Natural killer cell (primary cell): Measurements from ENCODE around the gene XAB2. TPM values are rescaled to one million over a fixed set of nuclear protein-coding genes. Genes with fewer than 3 reads are reported as not detected.

Experiments used
- ATAC-seq, 3 donors: fragments of 150-1000 bp in 2 of 3; fragments of 200-7000 bp in 1 of 3; cut with Tn5 transposase; 1 replicate in 1 of 3; 2 replicates in 2 of 3; pipeline ENCODE4 v1.10.0; 2021; ENCODE audit warnings: mild to moderate bottlenecking in 2 of 3, moderate library complexity in 2 of 3
- DNase-seq, 2 donors: peaks; one replicate each; pipeline versions ENCODE4 v3.0.0 to v3.0.0-alpha.2; 2013 to 2021; ENCODE audit warnings: mixed read lengths in 1 of 2
- H3K27ac ChIP-seq: one replicate; pipeline ENCODE4 v1.5.1; 2013; ENCODE audit warnings: mild to moderate bottlenecking, low read length
- H3K27me3 ChIP-seq: one replicate; pipeline ENCODE4 v1.6.1; 2013; ENCODE audit warnings: low read length; ENCODE audit not compliant: control insufficient read depth, insufficient read depth
- H3K36me3 ChIP-seq: one replicate; pipeline ENCODE4 v1.6.1; 2013; ENCODE audit warnings: low read length; ENCODE audit not compliant: control insufficient read depth, insufficient read depth
- H3K4me1 ChIP-seq: one replicate; pipeline ENCODE4 v1.6.1; 2013; ENCODE audit warnings: low read length; ENCODE audit not compliant: control insufficient read depth, insufficient read depth
- H3K4me3 ChIP-seq: one replicate; pipeline ENCODE4 v1.5.1; 2013; ENCODE audit warnings: low read length
- H3K9me3 ChIP-seq: one replicate; pipeline ENCODE4 v1.6.1; 2013; ENCODE audit warnings: low read length; ENCODE audit not compliant: control insufficient read depth, insufficient read depth
- H3K27ac Mint-ChIP-seq, 2 donors: one replicate each; pipeline ENCODE4 v1.8.0; 2022; ENCODE audit warnings: mild to moderate bottlenecking in 2 of 2, mixed read lengths in 2 of 2, moderate library complexity in 1 of 2
- H3K27me3 Mint-ChIP-seq, 2 donors: one replicate each; pipeline ENCODE4 v1.8.0; 2022; ENCODE audit warnings: low read depth in 2 of 2, mixed read lengths in 2 of 2
- H3K36me3 Mint-ChIP-seq: one replicate; pipeline ENCODE4 v1.8.0; 2022; ENCODE audit warnings: mixed read lengths
- H3K4me1 Mint-ChIP-seq, 2 donors: one replicate each; pipeline ENCODE4 v1.8.0; 2022; ENCODE audit warnings: mixed read lengths in 2 of 2
- H3K4me3 Mint-ChIP-seq: one replicate; pipeline ENCODE4 v1.8.0; 2022; ENCODE audit warnings: mild to moderate bottlenecking, moderate library complexity, mixed read lengths
- H3K9me3 Mint-ChIP-seq, 2 donors: one replicate each; pipeline ENCODE4 v1.8.0; 2022; ENCODE audit warnings: mixed read lengths in 2 of 2
- WGBS: methylation state at CpG from one replicate; pipeline ENCODE4 v1.1.7; 2013; ENCODE audit warnings: missing lambda C conversion rate; ENCODE audit not compliant: insufficient coverage; 5-methylcytosine and 5-hydroxymethylcytosine counted together
- intact Hi-C: fragments of 100-400 bp; cut with micrococcal nuclease; formaldehyde crosslinking; loops from one replicate; pipeline ENCODE4 v1.14.2; 2022
- total RNA-seq, 4 donors: library from RNA; stranded (reverse); fragments of 120-200 nt in 1 of 4; gene quantifications; one replicate each; pipeline versions ENCODE4 v1.2.3 to v1.2.4, GENCODE V29; 2013 to 2022
- TF ChIP-seq, protein P1 (sequence below): fragments of 200-600 bp; IDR thresholded peaks from one replicate; pipeline ENCODE4 v1.8.0; 2022; ENCODE audit warnings: antibody characterized with exemption

XAB2 gene
- total RNA-seq, 3 donors from 2014 or later (not counting 1 experiment from before 2014, with no cell fraction given), result 60.2 to 70.8 (median 67.7) TPM

- Mint-ChIP-seq H3K27me3 (peaks cover 18 to 23% of the 10 kb centered on the region in 2 donors), H3K9me3 (no peaks in the 10 kb centered on the region), H3K4me3 (no peak overlapping the region), H3K4me1 (peaks cover under 1 to 29% of the 10 kb centered on the region in 2 donors), H3K36me3 (no peaks in the 10 kb centered on the region), H3K27ac (no peak overlapping the region)
- DNase-seq, result peak in 1 of 2 donors; percentile 13
- H3K4me1 ChIP-seq, result peaks cover 40% of the 10 kb centered on the region
- no peak overlapping the region for H3K4me3 ChIP-seq
- H3K36me3 ChIP-seq, result no peaks in the 10 kb centered on the region
- intact Hi-C loops, result loop anchor here (10.0 kb wide), 1 partner anchor 322 kb away; no protein-coding TSS in a partner anchor
- peaks cover 2% of the 10 kb centered on the region for H3K9me3 ChIP-seq
- TF ChIP-seq, protein P1, sequence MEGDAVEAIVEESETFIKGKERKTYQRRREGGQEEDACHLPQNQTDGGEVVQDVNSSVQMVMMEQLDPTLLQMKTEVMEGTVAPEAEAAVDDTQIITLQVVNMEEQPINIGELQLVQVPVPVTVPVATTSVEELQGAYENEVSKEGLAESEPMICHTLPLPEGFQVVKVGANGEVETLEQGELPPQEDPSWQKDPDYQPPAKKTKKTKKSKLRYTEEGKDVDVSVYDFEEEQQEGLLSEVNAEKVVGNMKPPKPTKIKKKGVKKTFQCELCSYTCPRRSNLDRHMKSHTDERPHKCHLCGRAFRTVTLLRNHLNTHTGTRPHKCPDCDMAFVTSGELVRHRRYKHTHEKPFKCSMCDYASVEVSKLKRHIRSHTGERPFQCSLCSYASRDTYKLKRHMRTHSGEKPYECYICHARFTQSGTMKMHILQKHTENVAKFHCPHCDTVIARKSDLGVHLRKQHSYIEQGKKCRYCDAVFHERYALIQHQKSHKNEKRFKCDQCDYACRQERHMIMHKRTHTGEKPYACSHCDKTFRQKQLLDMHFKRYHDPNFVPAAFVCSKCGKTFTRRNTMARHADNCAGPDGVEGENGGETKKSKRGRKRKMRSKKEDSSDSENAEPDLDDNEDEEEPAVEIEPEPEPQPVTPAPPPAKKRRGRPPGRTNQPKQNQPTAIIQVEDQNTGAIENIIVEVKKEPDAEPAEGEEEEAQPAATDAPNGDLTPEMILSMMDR, result no peak
- 2% methylated on average over 7 of the region's 7 CpGs for WGBS
- ATAC-seq, result no peak
- no peak overlapping the region for H3K27ac ChIP-seq
- H3K27me3 ChIP-seq, result no peaks in the 10 kb centered on the region
These were observed 47.0 kb upstream of the XAB2 start for GRCh38 chr19:7676376-7676775.

- peak; percentile 37 to 66 (median 52) for ATAC-seq
- Histone ChIP-seq H3K9me3 (peaks cover 2% of the 10 kb centered on the region), H3K36me3 (no peaks in the 10 kb centered on the region), H3K27ac (no peak overlapping the region), H3K4me3 (no peak overlapping the region), H3K27me3 (peaks cover 3% of the 10 kb centered on the region), H3K4me1 (peaks cover 35% of the 10 kb centered on the region)
- Mint-ChIP-seq H3K4me1 (peaks cover 8 to 31% of the 10 kb centered on the region in 2 donors), H3K4me3 (no peak overlapping the region), H3K36me3 (no peaks in the 10 kb centered on the region), H3K27ac (no peak overlapping the region), H3K9me3 (no peaks in the 10 kb centered on the region), H3K27me3 (peaks cover 30% of the 10 kb centered on the region in 2 donors)
- intact Hi-C loops, result loop anchor here (10.0 kb wide), 1 partner anchor 320 kb away; no protein-coding TSS in a partner anchor
- peak in 1 of 2 donors; percentile 55 for DNase-seq
- TF ChIP-seq, protein P1, result no peak
- WGBS, result 64% methylated on average over 20 of the region's 21 CpGs
These were observed 45.0 kb upstream of the XAB2 start for GRCh38 chr19:7674010-7675005.

DNA sequence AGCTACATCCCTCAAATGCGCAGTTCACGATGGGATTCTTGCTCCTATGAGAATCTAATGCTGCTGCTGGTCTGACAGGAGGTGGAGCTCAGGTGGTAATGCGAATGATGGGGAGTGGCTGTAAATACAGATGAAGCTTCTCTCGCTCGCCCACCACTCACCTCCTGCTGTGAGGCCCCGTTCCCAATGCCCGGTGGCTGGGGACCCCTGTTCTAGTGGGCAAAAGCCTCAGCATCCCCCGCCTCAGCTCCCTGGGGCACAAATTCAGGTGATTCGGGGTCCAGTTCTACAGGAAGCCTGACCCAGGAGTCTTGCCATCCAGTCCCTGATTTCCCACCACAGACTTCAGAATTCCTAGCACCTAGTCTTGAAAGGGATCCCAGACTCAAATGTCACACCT, 43.2 kb upstream of the XAB2 start:
- TF ChIP-seq, protein P1, result no peak
- Mint-ChIP-seq H3K9me3 (no peaks in the 10 kb centered on the region), H3K27me3 (peaks cover 23 to 24% of the 10 kb centered on the region in 2 donors), H3K27ac (no peak overlapping the region), H3K4me3 (no peak overlapping the region), H3K36me3 (no peaks in the 10 kb centered on the region), H3K4me1 (peaks cover 8 to 22% of the 10 kb centered on the region in 2 donors)
- no peak for DNase-seq
- peaks cover 37% of the 10 kb centered on the region for H3K4me1 ChIP-seq
- H3K9me3 ChIP-seq, result peaks cover 2% of the 10 kb centered on the region
- ATAC-seq, result no peak
- WGBS, result 71% methylated on average over 9 of the region's 9 CpGs
- no peak overlapping the region for H3K27ac ChIP-seq
- intact Hi-C loops, result loop anchor here (10.0 kb wide), 1 partner anchor 318 kb away; no protein-coding TSS in a partner anchor
- no peak overlapping the region for H3K4me3 ChIP-seq
- H3K27me3 ChIP-seq, result peaks cover 3% of the 10 kb centered on the region
- H3K36me3 ChIP-seq, result no peaks in the 10 kb centered on the region
